GM12878 (cell line): ENCODE results near the gene ROBO1. TPM values are rescaled to one million over a fixed set of nuclear protein-coding genes. Genes with fewer than 3 reads are reported as not detected.

ENCODE experiments used
- ATAC-seq: fragments of 200-7000 bp; cut with Tn5 transposase; 3 replicates; pipeline ENCODE4 v1.9.1; 2020; ENCODE audit warnings: mild to moderate bottlenecking, moderate library complexity
- BruUV-seq: library from RNA; stranded (reverse); fragments of 400-500 nt; replicated peaks from 2 replicates; lab custom pipeline; 2021; lab: Mats Ljungman, UMichigan
- CTCF ChIA-PET: fragments of 300-600 bp; sonication (Branson Sonifier 250); formaldehyde crosslinking; extraction: SDS; loops from one replicate; lab custom pipeline; 2021; ENCODE audit warnings: inconsistent platforms; lab: Yijun Ruan, JAX
- POLR2A ChIA-PET: fragments of 350-600 bp; formaldehyde crosslinking; extraction: SDS; loops from one replicate; lab custom pipeline; 2021; ENCODE audit warnings: inconsistent platforms; lab: Charles Lee
- RAD21 ChIA-PET: fragments of 300-600 bp; sonication (Branson Sonifier 250); formaldehyde crosslinking; loops from one replicate; lab custom pipeline; 2023; ENCODE audit warnings: antibody characterized with exemption; ENCODE audit not compliant: unreplicated experiment; lab: Charles Lee
- SMC1A ChIA-PET: fragments of 300-600 bp; sonication (Branson Sonifier 250); formaldehyde crosslinking; loops from one replicate; lab custom pipeline; 2023; ENCODE audit not compliant: unreplicated experiment, uncharacterized antibody; lab: Charles Lee
- DNase-seq: peaks from one replicate; pipeline ENCODE4 v3.0.0-alpha.2; 2011; ENCODE audit warnings: low read depth, low spot score
- FAIRE-seq: peaks from 3 replicates; lab custom pipeline; 2011; peaks lifted over from hg19 to GRCh38; lab: Jason Lieb, UNC
- H2AFZ ChIP-seq: 2 replicates; pipeline ENCODE4 v1.6.0; 2011; ENCODE audit warnings: low read depth, low read length, control low read depth; ENCODE audit not compliant: control insufficient read depth
- H3K27ac ChIP-seq: 2 replicates; pipeline ENCODE4 v1.5.1; 2011; ENCODE audit warnings: control low read depth; ENCODE audit not compliant: control insufficient read depth, insufficient read depth
- H3K27me3 ChIP-seq, 2 experiments: replicated peaks in 1 of 2; 2 replicates each; pipeline versions ENCODE4 v1.6.0 to v1.6.1; 2011; ENCODE audit warnings: low read length in 1 of 2; ENCODE audit not compliant: control insufficient read depth in 2 of 2, insufficient read depth in 2 of 2
- H3K36me3 ChIP-seq, 2 experiments: 2 replicates each; pipeline ENCODE4 v1.5.1; 2011; ENCODE audit warnings: low read length in 1 of 2; ENCODE audit not compliant: control insufficient read depth in 2 of 2, insufficient read depth in 2 of 2
- H3K4me1 ChIP-seq: 2 replicates; pipeline ENCODE4 v1.6.1; 2011; ENCODE audit warnings: mild to moderate bottlenecking, low read length, moderate library complexity, mixed read lengths; ENCODE audit not compliant: control insufficient read depth, insufficient read depth
- H3K4me2 ChIP-seq: 2 replicates; pipeline ENCODE4 v1.6.0; 2011; ENCODE audit warnings: control low read depth; ENCODE audit not compliant: control insufficient read depth, insufficient read depth
- H3K4me3 ChIP-seq: fragments of 200-600 bp; sonication (generic); 2 replicates; pipeline ENCODE4 v1.5.1; 2016
- H3K79me2 ChIP-seq: 2 replicates; pipeline ENCODE4 v1.6.0; 2011; ENCODE audit warnings: low read length; ENCODE audit not compliant: control insufficient read depth, insufficient read depth
- H3K9ac ChIP-seq: 2 replicates; pipeline ENCODE4 v1.8.0; 2011; ENCODE audit warnings: low read length, control low read depth, mixed read lengths; ENCODE audit not compliant: control insufficient read depth, insufficient read depth
- H3K9me3 ChIP-seq: replicated peaks from 3 replicates; pipeline ENCODE4 v1.5.1; 2011; ENCODE audit warnings: mild to moderate bottlenecking, low read length; ENCODE audit not compliant: control insufficient read depth, insufficient read depth
- H4K20me1 ChIP-seq: 2 replicates; pipeline ENCODE4 v1.6.0; 2011; ENCODE audit not compliant: control insufficient read depth, insufficient read depth
- CHD4 ChIP-seq: fragments of 200-600 bp; sonication (generic); IDR thresholded peaks from 2 replicates; pipeline ENCODE4 v1.6.1; 2016; ENCODE audit warnings: mild to moderate bottlenecking
- HCFC1 ChIP-seq: fragments of 150-350 bp; IDR thresholded peaks from 2 replicates; pipeline ENCODE4 v1.6.1; 2014; ENCODE audit warnings: low read length
- IRF4 ChIP-seq: IDR thresholded peaks from 2 replicates; pipeline ENCODE4 v1.6.1; 2011; ENCODE audit warnings: low read depth, low read length
- KDM1A ChIP-seq: fragments of 200-600 bp; sonication (generic); IDR thresholded peaks from 2 replicates; pipeline ENCODE4 v1.6.1; 2016; ENCODE audit warnings: borderline replicate concordance
- KLF5 ChIP-seq: fragments of 450-650 bp; IDR thresholded peaks from 2 replicates; pipeline ENCODE4 v1.6.1; 2014; ENCODE audit warnings: mild to moderate bottlenecking; ENCODE audit not compliant: partially characterized antibody
- LARP7 ChIP-seq: fragments of 450-650 bp; IDR thresholded peaks from 2 replicates; pipeline ENCODE4 v1.6.1; 2017; ENCODE audit warnings: mild to moderate bottlenecking
- SIX5 ChIP-seq: IDR thresholded peaks from 2 replicates; pipeline ENCODE4 v1.6.1; 2011; ENCODE audit warnings: mild to moderate bottlenecking, low read depth, low read length, moderate library complexity; ENCODE audit not compliant: severe bottlenecking
- TBL1XR1 ChIP-seq: IDR thresholded peaks from 2 replicates; pipeline ENCODE4 v1.6.1; 2012; ENCODE audit warnings: low read depth, low read length, improper control_type of control experiment
- ZNF622 ChIP-seq: fragments of 450-650 bp; IDR thresholded peaks from 2 replicates; pipeline ENCODE4 v1.6.1; 2017; ENCODE audit warnings: mild to moderate bottlenecking, inconsistent platforms
- ZSCAN29 ChIP-seq: fragments of 450-650 bp; IDR thresholded peaks from 2 replicates; pipeline ENCODE4 v1.6.1; 2017; ENCODE audit warnings: mild to moderate bottlenecking, moderate library complexity
- WGBS: methylation state at CpG from one replicate; pipeline ENCODE4 v1.1.6; 2016; ENCODE audit warnings: low lambda C conversion rate; ENCODE audit not compliant: insufficient replicate concordance, insufficient coverage; ENCODE audit errors: missing lambda C conversion rate; 5-methylcytosine and 5-hydroxymethylcytosine counted together
- in situ Hi-C: fragments of 300-500 bp; cut with MboI; formaldehyde crosslinking; loops from 9 replicates; pipeline ENCODE4 v1.14.3; 2018; ENCODE audit warnings: mixed read lengths
- intact Hi-C: fragments of 100-400 bp; cut with micrococcal nuclease; formaldehyde crosslinking; loops from one replicate; pipeline ENCODE4 v1.14.2; 2022; ENCODE audit not compliant: unreplicated experiment
- polyA plus RNA-seq, 11 experiments: library from polyadenylated mRNA; depleted of rRNA in 4 of 11; unstranded in 6 of 11; stranded (reverse) in 5 of 11; fragments of >200 nt; fragmentation: Nextera tagmentation in 4 of 11; fragmentation: Illumina TruSeq in 1 of 11; extraction: Ambion mirVana in 4 of 11; extraction: Trizol in 1 of 11; gene quantifications; 1 replicate in 1 of 11; 2 replicates in 10 of 11; pipeline versions ENCODE4 v1.2.1 to v1.2.3, GENCODE V29; 2011 to 2016; ENCODE audit warnings: inconsistent platforms in 2 of 11, missing spikeins in 2 of 11, low read depth in 1 of 11
- total RNA-seq, 4 experiments: library from RNA; depleted of rRNA in 3 of 4; stranded (reverse); fragments of >200 nt in 3 of 4; fragmentation: Illumina TruSeq in 1 of 4; extraction: Trizol in 1 of 4; gene quantifications; 2 replicates each; pipeline versions ENCODE4 v1.2.1 to v1.2.3, GENCODE V29; 2013 to 2021
- TF ChIP-seq, protein P1 (sequence below): IDR thresholded peaks from 2 replicates; pipeline ENCODE4 v1.6.1; 2012; ENCODE audit warnings: mild to moderate bottlenecking, low read depth, low read length

The ROBO1 gene
- total and polyA plus RNA-seq, 10 of the 15 experiments (the other 5 are each of a cell fraction or from before 2014, with no cell fraction given): 0.29 to 46.5 (median 1.2) TPM

GRCh38 chr3:78990156-78990555, 777.6 kb downstream of the ROBO1 start:
- Histone ChIP-seq H3K27ac (no peak overlapping the region), H3K36me3 (no peaks in the 10 kb centered on the region), H4K20me1 (no peaks in the 10 kb centered on the region), H2AFZ (no peak overlapping the region), H3K27me3 (no peaks in the 10 kb centered on the region), H3K4me3 (no peak overlapping the region), H3K4me2 (no peak overlapping the region), H3K79me2 (no peaks in the 10 kb centered on the region; the same call in 1 of the 2 replicates), H3K4me1 (no peaks in the 10 kb centered on the region), H3K9me3 (no peaks in the 10 kb centered on the region), H3K9ac (no peak overlapping the region)
- ChIA-PET POLR2A (interaction anchor here (3.0 kb wide), 1 partner anchor 26 kb away, joined by 10 read pairs; no protein-coding TSS in a partner anchor), SMC1A (interaction anchor here (0.8 to 5.1 kb wide), 11 partner anchors 9 to 327 kb away, joined by 3 to 32 read pairs (median 5); no protein-coding TSS in a partner anchor), RAD21 (interaction anchor here (1.1 to 7.5 kb wide), 3 partner anchors 20 to 133 kb away, joined by 3 to 75 read pairs (median 11); no protein-coding TSS in a partner anchor), CTCF (interaction anchor here (1.3 to 5.8 kb wide), 6 partner anchors 11 to 332 kb away, joined by 3 to 37 read pairs (median 8); no protein-coding TSS in a partner anchor)
- no peak for TF ChIP-seq TBL1XR1
- TF ChIP-seq HCFC1: no peak
- no peak for TF ChIP-seq LARP7
- TF ChIP-seq, protein P1, sequence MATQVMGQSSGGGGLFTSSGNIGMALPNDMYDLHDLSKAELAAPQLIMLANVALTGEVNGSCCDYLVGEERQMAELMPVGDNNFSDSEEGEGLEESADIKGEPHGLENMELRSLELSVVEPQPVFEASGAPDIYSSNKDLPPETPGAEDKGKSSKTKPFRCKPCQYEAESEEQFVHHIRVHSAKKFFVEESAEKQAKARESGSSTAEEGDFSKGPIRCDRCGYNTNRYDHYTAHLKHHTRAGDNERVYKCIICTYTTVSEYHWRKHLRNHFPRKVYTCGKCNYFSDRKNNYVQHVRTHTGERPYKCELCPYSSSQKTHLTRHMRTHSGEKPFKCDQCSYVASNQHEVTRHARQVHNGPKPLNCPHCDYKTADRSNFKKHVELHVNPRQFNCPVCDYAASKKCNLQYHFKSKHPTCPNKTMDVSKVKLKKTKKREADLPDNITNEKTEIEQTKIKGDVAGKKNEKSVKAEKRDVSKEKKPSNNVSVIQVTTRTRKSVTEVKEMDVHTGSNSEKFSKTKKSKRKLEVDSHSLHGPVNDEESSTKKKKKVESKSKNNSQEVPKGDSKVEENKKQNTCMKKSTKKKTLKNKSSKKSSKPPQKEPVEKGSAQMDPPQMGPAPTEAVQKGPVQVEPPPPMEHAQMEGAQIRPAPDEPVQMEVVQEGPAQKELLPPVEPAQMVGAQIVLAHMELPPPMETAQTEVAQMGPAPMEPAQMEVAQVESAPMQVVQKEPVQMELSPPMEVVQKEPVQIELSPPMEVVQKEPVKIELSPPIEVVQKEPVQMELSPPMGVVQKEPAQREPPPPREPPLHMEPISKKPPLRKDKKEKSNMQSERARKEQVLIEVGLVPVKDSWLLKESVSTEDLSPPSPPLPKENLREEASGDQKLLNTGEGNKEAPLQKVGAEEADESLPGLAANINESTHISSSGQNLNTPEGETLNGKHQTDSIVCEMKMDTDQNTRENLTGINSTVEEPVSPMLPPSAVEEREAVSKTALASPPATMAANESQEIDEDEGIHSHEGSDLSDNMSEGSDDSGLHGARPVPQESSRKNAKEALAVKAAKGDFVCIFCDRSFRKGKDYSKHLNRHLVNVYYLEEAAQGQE: no peak
- TF ChIP-seq IRF4: no peak
- no peak for TF ChIP-seq ZSCAN29
- TF ChIP-seq CHD4: no peak
- TF ChIP-seq SIX5: no peak
- no peak for TF ChIP-seq ZNF622
- TF ChIP-seq KDM1A: no peak
- no peak for TF ChIP-seq KLF5
- WGBS: 69% methylated on average over 4 of the region's 4 CpGs
- ATAC-seq: no peak
- FAIRE-seq: no peak
- in situ Hi-C loops (no loop called here), intact Hi-C loops (no loop called here)
- DNase-seq: no peak
- BruUV-seq: no TSS peak
